HFFc6 (cell line): ENCODE results near the gene RAD17. TPM values are rescaled to one million over a fixed set of nuclear protein-coding genes. Genes with fewer than 3 reads are reported as not detected.
A peak's percentile ranks its signal among the peaks of the same experiment; 100 is the strongest.
"Not testable (repeated sequence)": the region's sequence is repeated elsewhere in the genome, so short reads cannot be mapped to it uniquely, and the experiment has no call there.

ENCODE experiments used
- DNase-seq: peaks from one replicate; pipeline ENCODE4 v3.0.0-alpha.2; 2018
- H3K27ac Mint-ChIP-seq: 2 replicates; pipeline ENCODE4 v1.8.0; 2020; ENCODE audit warnings: mild to moderate bottlenecking, mixed read lengths
- H3K27me3 Mint-ChIP-seq: 2 replicates; pipeline ENCODE4 v1.8.0; 2021; ENCODE audit warnings: mild to moderate bottlenecking, moderate library complexity, mixed read lengths; ENCODE audit not compliant: insufficient read depth
- H3K36me3 Mint-ChIP-seq: 2 replicates; pipeline ENCODE4 v1.8.0; 2021; ENCODE audit warnings: low read depth, mixed read lengths
- H3K4me1 Mint-ChIP-seq: 2 replicates; pipeline ENCODE4 v1.8.0; 2020; ENCODE audit warnings: low read depth, mixed read lengths
- H3K4me3 Mint-ChIP-seq: 2 replicates; pipeline ENCODE4 v1.8.0; 2020; ENCODE audit warnings: mild to moderate bottlenecking, moderate library complexity, mixed read lengths
- H3K9me3 Mint-ChIP-seq: 2 replicates; pipeline ENCODE4 v1.8.0; 2020; ENCODE audit warnings: mild to moderate bottlenecking, mixed read lengths
- CTCF ChIP-seq: fragments of 200-600 bp; sonication (generic); IDR thresholded peaks from 2 replicates; pipeline ENCODE4 v1.5.0; 2021; ENCODE audit warnings: antibody characterized with exemption, mild to moderate bottlenecking
- long read RNA-seq: library from polyadenylated mRNA; unstranded; transcript quantifications from one replicate; pipeline ENCODE4 v2.0.0, GENCODE V29; 2019
- total RNA-seq, 6 experiments: library from RNA; stranded (reverse); fragmentation: NEBNext Ultra II Directional; extraction: Animal tissue kit (Norgen Biotek cat#: 25700); gene quantifications; 2 replicates in 1 of 6; 3 replicates in 5 of 6; pipeline ENCODE4 v1.2.3, GENCODE V29; 2021

RAD17 gene, protein sequence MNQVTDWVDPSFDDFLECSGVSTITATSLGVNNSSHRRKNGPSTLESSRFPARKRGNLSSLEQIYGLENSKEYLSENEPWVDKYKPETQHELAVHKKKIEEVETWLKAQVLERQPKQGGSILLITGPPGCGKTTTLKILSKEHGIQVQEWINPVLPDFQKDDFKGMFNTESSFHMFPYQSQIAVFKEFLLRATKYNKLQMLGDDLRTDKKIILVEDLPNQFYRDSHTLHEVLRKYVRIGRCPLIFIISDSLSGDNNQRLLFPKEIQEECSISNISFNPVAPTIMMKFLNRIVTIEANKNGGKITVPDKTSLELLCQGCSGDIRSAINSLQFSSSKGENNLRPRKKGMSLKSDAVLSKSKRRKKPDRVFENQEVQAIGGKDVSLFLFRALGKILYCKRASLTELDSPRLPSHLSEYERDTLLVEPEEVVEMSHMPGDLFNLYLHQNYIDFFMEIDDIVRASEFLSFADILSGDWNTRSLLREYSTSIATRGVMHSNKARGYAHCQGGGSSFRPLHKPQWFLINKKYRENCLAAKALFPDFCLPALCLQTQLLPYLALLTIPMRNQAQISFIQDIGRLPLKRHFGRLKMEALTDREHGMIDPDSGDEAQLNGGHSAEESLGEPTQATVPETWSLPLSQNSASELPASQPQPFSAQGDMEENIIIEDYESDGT
- 10 to 100 TPM; 17.3 to 22.2 (median 19.1) TPM for total RNA-seq
- long read RNA-seq, transcript RAD17-204 (18 exons, 2,943 nt): major isoform, 5 of 22 reads
- long read RNA-seq, partial matches to known transcripts: 7 of 22 reads
- long read RNA-seq, other reads (novel, unspliced or antisense): 5 of 22 reads

GRCh38 chr5:69369340-69370121 is at the start of gene RAD17, which contains the start of the genes AK6 and TAF9:
Gene RAD17, plus strand, starts transcription at chr5:69369818. Its CDS starts 2,391 bp downstream, at chr5:69372209.
Gene AK6, minus strand, starts transcription at chr5:69369520. Its CDS starts 30 bp downstream, at chr5:69369490.
Gene TAF9, minus strand, starts transcription at chr5:69369520. Its CDS starts 3,783 bp downstream, at chr5:69365737.
- peak; percentile 84 for DNase-seq
- Mint-ChIP-seq H3K27me3 (no peaks in the 10 kb centered on the region), H3K36me3 (peaks cover 28% of the 10 kb centered on the region), H3K9me3 (no peaks in the 10 kb centered on the region), H3K4me1 (peaks cover 43% of the 10 kb centered on the region), H3K4me3 (peak within 1 kb of the TSS; percentile 98), H3K27ac (peak within 1 kb of the TSS; percentile 98)
- no peak for TF ChIP-seq CTCF

- no peaks in the 10 kb centered on the region for H3K27me3 Mint-ChIP-seq
- no peak for DNase-seq
- no peaks in the 10 kb centered on the region for H3K36me3 Mint-ChIP-seq
- H3K4me1 Mint-ChIP-seq: no peaks in the 10 kb centered on the region
- H3K27ac Mint-ChIP-seq: no peak overlapping the region
- H3K4me3 Mint-ChIP-seq: no peak overlapping the region
- H3K9me3 Mint-ChIP-seq: no peaks in the 10 kb centered on the region
- TF ChIP-seq CTCF: no peak
Observed at GRCh38 chr5:69326365-69326764, 43.3 kb upstream of the RAD17 start.

DNA sequence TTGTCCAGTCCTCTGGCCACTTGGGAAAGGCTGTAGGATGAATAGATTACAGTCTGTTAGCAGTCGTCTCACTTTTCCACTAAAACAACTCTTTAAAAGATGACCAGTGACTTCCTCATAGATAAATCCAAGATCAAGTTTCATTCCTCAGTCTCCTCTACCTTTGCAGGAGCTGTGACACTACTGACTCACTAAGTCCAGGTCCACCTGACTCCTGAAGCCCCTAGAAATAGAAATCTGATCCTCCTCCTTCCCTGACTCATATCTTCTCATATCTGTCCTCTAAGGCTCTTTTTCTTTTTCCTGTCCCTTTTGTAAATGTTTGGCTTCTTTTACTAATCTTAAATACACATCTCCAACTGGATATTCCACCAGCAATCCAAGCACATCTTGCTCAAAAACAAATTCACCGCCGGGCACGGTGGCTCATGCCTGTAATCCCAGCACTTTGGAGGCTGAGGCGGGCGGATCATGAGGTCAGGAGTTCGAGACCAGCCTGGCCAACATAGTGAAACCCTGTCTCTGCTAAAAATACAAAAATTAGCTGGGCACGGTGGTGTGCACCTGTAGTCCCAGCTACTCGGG is 39.6 kb upstream of the RAD17 start:
- Mint-ChIP-seq H3K9me3 (no peaks in the 10 kb centered on the region), H3K27me3 (no peaks in the 10 kb centered on the region), H3K27ac (no peak overlapping the region), H3K36me3 (0 out of 2 replicates have a peak, but pooled peaks cover 4% of the 10 kb centered on the region), H3K4me1 (peaks cover 15% of the 10 kb centered on the region), H3K4me3 (no peak overlapping the region)
- DNase-seq: no peak
- TF ChIP-seq CTCF: no peak

DNA sequence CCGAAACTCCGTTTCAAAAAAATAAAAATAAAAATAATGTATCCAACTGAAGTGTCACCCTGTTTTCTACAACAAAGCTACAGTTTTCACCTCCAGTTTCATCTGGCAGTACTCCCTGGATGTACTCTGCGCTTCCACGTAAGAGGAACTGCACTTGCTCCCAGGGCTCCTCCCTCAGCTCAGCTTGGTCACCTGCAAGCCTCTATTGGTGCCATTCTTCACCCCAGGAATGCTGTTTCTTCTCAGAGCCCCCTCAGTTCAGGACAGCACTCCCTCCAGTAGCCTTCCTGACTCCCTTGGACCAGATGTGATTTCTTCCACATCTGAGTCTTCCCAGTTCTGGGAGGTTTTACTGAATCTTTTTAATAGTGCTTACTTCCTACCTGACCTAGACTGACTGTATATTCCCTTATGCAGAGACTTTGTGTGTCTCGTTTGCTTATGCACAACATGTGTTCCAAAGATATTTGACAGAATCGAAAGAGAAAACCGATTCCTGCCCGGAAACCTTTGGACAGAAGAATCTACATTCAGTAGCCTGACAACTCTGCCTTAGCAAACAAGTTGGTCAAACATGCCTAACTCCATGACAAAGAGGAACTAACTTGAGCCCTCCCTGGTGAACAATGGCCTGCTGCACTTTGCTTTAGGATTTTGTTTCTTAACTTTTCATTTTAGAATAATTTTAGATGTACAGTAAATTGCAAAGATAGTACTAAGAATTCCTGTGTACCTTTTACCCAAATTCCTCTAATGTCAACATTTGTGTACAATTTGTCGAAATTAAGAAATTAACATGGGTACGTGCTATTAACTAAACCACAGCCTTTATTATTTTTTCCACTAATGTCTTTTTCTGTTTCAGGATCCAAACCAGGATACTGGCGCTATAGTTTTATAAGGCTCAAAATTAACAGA is 37.8 kb upstream of the RAD17 start:
- Mint-ChIP-seq H3K9me3 (no peaks in the 10 kb centered on the region), H3K4me1 (peaks cover 24% of the 10 kb centered on the region), H3K4me3 (peak overlapping the region; percentile 85), H3K27me3 (peaks cover 2% of the 10 kb centered on the region; the same call in 1 of the 2 replicates), H3K36me3 (0 out of 2 replicates have a peak, but pooled peaks cover 4% of the 10 kb centered on the region), H3K27ac (no peak overlapping the region)
- no peak for DNase-seq
- no peak for TF ChIP-seq CTCF

DNA sequence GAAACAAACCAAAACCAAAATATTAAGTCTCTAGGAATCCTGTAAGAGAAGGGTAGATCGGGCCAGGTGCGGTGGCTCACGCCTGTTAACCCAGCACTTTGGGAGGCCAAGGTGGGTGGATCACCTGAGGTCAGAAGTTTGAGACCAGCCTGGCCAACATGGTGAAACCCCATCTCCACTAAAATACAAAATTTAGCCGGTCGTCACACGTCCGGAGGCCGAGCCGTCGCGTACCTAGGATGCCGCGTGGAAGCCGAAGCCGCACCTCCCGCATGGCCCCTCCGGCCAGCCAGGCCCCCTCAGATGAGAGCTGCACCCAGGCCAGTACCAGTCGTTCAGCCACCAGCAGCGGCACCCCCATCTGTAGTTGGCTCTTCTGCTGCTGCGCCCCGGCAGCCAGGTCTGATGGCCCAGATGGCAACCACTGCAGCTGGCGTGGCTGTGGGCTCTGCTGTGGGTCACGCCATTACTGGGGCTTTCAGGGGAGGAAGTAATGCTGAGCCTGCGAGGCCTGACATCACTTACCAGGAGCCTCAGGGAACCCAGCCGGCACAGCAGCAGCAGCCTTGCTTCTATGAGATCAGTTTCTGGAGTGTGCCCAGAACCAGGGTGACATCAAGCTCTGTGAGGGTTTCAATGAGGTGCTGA is 35.8 kb upstream of the RAD17 start:
- not testable (repeated sequence) for H3K36me3 Mint-ChIP-seq, DNase-seq, H3K4me3 Mint-ChIP-seq, H3K27me3 Mint-ChIP-seq, H3K9me3 Mint-ChIP-seq, H3K27ac Mint-ChIP-seq
- H3K4me1 Mint-ChIP-seq: peaks cover 24% of the 10 kb centered on the region
